ENCODE results near the gene TIMM10. TPM values are rescaled to one million over a fixed set of nuclear protein-coding genes. Genes with fewer than 3 reads are reported as not detected.
A peak's percentile ranks its signal among the peaks of the same experiment; 100 is the strongest.

TIMM10 gene
- total and polyA plus RNA-seq, 11 donors = 36.6 to 135 (median 46.4) TPM

DNA sequence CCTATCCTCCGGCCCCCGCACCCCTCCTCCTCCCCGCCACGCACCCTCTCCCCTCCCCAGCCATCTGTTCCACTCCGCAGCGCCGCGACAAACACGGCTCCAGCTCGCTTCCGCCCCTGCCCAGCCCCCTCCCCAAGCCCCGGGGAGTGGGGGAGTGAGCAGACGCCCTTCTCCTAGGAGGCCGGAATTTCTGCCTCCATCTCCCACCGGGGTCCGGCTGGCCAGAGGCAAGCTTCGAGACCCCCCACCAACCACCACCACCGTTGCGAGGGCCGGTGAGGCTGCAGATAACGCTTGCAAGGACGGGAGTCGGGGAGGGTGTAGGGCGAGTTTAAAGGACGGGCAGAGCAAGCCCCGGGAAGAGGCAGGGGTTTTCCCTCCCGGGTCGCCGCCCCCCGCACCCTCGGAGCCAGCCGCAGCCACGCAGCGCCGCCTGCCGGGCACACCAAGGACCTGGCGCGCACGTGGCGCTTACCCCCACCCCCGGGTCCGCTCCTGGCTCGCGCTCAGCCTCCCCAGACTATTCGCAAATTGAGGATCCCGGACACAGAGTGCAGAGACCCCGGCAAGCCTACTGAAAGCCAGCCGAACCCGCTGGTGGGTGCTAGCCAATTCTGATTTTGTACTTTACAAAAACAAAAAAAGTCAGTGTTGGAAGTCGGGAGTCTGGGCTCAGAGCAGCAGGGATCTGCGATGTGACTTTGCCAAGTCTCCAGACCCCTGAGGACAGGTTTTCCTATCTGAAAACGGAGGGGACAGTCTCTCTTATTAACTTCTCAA, 47.6 kb downstream of the TIMM10 start:
- H3K36me3 ChIP-seq = peaks cover 0 to 34% (median 28%) of the 10 kb centered on the region in 9 donors
- H3K4me1 ChIP-seq = peaks cover 0 to 23% (median 13%) of the 10 kb centered on the region in 12 donors
- peak in 3 of 4 donors; percentile 51 to 73 (median 58) for ATAC-seq
- DNase-seq = peak in 1 of 5 donors; percentile 34
- H3K4me3 ChIP-seq = peak overlapping the region in 11 of 12 donors; percentile 0 to 50 (median 40)
- H3K9me3 ChIP-seq = no peaks in the 10 kb centered on the region
- TF ChIP-seq, protein P1, sequence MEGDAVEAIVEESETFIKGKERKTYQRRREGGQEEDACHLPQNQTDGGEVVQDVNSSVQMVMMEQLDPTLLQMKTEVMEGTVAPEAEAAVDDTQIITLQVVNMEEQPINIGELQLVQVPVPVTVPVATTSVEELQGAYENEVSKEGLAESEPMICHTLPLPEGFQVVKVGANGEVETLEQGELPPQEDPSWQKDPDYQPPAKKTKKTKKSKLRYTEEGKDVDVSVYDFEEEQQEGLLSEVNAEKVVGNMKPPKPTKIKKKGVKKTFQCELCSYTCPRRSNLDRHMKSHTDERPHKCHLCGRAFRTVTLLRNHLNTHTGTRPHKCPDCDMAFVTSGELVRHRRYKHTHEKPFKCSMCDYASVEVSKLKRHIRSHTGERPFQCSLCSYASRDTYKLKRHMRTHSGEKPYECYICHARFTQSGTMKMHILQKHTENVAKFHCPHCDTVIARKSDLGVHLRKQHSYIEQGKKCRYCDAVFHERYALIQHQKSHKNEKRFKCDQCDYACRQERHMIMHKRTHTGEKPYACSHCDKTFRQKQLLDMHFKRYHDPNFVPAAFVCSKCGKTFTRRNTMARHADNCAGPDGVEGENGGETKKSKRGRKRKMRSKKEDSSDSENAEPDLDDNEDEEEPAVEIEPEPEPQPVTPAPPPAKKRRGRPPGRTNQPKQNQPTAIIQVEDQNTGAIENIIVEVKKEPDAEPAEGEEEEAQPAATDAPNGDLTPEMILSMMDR (IDR thresholded peaks at IDR 0.05) = peak; percentile 46 to 78 (median 64)
- no peak for TF ChIP-seq POLR2A (IDR thresholded peaks at IDR 0.05)
- WGBS, 4 donors = 2 to 4% (median 3%) methylated on average over 37 to 52 of the region's 52 CpGs
- intact Hi-C loops (cut with DNase I) = loop anchor here in 4 of 10 donors (2.0 to 10.0 kb wide), 3 partner anchors 24 to 138 kb away; no protein-coding TSS in a partner anchor
- peaks cover 0 to 33% (median 13%) of the 10 kb centered on the region in 9 donors for H3K27me3 ChIP-seq
- no peak overlapping the region for H3K27ac ChIP-seq

DNA sequence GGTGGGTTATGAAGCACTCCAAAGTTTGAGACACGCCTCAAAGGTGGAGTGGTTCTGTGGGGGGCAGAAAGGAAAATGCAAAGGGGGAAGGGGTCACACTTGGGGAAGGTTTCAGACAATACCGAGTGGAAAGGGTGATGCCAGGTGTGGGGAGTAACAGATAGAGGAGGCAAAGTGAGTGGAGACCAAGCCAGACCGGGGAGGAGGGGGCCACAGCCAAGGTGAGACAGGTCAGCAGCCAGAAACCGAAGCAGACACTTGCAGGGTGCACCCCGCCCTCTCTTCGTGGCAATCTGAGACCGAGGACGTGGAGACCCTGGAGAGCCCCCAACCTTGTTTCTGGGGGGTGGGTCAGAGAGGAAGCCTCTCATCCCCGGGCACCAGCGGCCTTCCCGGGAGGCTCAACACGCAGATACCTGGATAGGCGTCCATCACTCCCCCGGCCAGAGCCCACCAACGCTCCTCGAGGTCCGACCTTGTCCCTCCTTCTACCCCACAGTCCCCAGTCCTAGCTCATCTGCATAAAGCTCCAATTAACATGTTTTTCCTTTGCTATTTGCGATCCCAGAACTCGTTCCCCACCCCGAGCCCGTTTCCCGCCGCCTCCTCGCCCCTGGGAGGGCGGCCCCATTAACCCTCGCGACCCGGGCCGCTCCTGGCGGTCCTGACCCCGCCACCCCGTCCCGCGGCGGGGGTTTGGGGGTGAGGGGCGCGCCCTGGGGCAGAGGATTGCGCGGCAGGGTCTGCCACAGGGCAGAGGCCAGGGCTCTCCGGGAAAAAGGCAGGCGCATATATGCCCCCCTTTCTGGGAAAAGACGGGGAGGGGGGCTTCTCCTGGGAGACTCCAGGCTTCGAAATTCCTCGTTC, 48.4 kb downstream of the TIMM10 start:
- TF ChIP-seq, protein P1 (IDR thresholded peaks at IDR 0.05) = no peak
- TF ChIP-seq POLR2A (IDR thresholded peaks at IDR 0.05) = no peak
- 12 to 24% (median 15%) methylated on average over 23 to 44 of the region's 44 CpGs for WGBS, 4 donors
- Histone ChIP-seq H3K36me3 (peaks cover 0 to 26% (median 21%) of the 10 kb centered on the region in 9 donors), H3K4me3 (peak overlapping the region in 9 of 12 donors; percentile 0 to 50 (median 40)), H3K27me3 (peaks cover 0 to 33% (median 13%) of the 10 kb centered on the region in 9 donors), H3K27ac (no peak overlapping the region), H3K9me3 (no peaks in the 10 kb centered on the region), H3K4me1 (peaks cover 0 to 23% (median 13%) of the 10 kb centered on the region in 12 donors)
- intact Hi-C loops (cut with DNase I) = loop anchor here in 9 of 10 donors (2.0 to 10.0 kb wide), 4 partner anchors 23 to 137 kb away; no protein-coding TSS in a partner anchor
- no peak for DNase-seq
- no peak for ATAC-seq

DNA sequence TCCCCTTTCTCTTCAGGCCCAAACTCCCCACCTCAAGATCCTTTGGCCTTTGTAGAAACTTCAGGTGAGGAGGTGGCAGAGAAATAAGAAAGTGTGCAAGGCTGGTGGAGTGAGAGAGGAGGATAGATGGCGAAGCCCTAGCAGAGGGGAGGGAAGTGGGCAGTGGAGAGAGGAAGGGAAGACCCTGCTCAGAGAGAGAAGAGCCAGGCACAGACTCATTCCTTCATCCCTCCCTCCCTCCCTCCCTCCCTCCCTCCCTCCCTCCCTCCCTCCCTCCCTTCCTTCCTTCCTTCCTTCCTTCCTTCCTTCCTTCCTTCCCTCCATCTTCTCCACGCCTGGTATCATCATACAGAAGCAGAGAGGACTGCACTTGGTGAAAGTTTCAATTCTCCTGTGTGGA, 49.2 kb downstream of the TIMM10 start:
- intact Hi-C loops (cut with DNase I) = loop anchor here in 9 of 10 donors (2.0 to 10.0 kb wide), 4 partner anchors 23 to 137 kb away; no protein-coding TSS in a partner anchor

More for the DNA sequence above, 49.2 kb downstream of the TIMM10 start:
- ATAC-seq (no peak), DNase-seq (no peak)
- 33 to 65% (median 47%) methylated on average over 2 of the region's 2 CpGs for WGBS, 4 donors
- peaks cover 0 to 33% (median 13%) of the 10 kb centered on the region in 9 donors for H3K27me3 ChIP-seq
- no peak overlapping the region for H3K27ac ChIP-seq
- no peaks in the 10 kb centered on the region for H3K9me3 ChIP-seq
- H3K4me3 ChIP-seq = no peak overlapping the region
- TF ChIP-seq, protein P1 (IDR thresholded peaks at IDR 0.05) = no peak
- no peak for TF ChIP-seq POLR2A (IDR thresholded peaks at IDR 0.05)
- peaks cover 0 to 28% (median 15%) of the 10 kb centered on the region in 12 donors for H3K4me1 ChIP-seq
- peaks cover 0 to 25% (median 19%) of the 10 kb centered on the region in 9 donors for H3K36me3 ChIP-seq
